Activated CD4-positive, alpha-beta T cell treated with anti-CD3 and anti-CD28 coated beads, Interleukin-2, amount 50 U/mL, for 4 hours (primary cell): ENCODE results near the gene FAT4.

Experiments used
- DNase-seq, 2 experiments: peaks; one replicate each; pipeline ENCODE4 v3.0.0-alpha.2; 2020

Gene FAT4, protein sequence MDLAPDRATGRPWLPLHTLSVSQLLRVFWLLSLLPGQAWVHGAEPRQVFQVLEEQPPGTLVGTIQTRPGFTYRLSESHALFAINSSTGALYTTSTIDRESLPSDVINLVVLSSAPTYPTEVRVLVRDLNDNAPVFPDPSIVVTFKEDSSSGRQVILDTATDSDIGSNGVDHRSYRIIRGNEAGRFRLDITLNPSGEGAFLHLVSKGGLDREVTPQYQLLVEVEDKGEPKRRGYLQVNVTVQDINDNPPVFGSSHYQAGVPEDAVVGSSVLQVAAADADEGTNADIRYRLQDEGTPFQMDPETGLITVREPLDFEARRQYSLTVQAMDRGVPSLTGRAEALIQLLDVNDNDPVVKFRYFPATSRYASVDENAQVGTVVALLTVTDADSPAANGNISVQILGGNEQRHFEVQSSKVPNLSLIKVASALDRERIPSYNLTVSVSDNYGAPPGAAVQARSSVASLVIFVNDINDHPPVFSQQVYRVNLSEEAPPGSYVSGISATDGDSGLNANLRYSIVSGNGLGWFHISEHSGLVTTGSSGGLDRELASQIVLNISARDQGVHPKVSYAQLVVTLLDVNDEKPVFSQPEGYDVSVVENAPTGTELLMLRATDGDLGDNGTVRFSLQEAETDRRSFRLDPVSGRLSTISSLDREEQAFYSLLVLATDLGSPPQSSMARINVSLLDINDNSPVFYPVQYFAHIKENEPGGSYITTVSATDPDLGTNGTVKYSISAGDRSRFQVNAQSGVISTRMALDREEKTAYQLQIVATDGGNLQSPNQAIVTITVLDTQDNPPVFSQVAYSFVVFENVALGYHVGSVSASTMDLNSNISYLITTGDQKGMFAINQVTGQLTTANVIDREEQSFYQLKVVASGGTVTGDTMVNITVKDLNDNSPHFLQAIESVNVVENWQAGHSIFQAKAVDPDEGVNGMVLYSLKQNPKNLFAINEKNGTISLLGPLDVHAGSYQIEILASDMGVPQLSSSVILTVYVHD (N-terminal part only)

DNA sequence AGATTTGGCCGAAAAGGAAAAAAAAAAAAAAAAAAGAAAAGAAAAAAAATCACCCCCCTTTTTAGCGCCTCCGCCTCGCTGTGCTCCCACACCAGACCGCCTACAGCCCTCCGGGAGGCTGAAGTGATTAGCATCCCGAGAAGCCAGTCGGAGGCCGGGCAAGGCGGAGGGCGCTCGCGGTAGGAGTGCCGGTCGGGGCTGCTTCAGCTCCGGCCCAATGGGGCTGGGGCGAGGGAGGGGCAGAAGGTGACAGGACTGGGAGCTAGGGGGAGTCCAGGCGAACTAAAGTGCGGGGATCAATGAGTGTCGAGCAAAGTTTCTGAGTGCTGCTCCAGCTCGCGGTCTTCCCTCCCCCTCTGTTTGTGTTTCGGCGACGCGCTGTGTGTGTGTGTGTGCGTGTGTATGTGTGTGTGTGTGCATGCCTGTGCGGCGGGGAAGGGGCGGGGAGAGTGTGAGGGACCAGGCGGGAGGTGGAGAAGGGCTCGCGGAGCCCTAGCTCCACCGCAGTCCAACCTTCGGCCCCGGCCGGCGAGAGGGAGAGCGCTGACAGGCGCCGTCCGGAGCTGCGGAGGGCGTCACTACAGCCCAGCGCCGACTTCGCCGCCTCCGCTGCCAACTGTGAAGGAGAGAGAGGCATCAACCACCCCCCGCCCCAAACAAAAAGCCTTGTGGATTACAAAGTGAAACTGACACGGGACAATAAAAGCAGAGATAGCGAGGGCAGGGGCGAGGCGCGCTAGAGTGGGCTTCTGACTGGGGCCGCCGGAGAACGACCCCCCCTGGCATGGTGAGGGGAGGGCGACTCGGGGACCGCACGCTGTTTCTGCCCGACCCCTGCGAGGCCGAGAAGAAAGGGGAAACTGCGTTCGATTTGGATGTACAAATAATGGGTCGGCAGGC is at the start of gene FAT4:
Gene FAT4, plus strand, starts transcription at position 280 of the 900 bp plus-strand sequence. CDS start 1,457 bp downstream, outside the sequence.
- DNase-seq = no peak

DNA sequence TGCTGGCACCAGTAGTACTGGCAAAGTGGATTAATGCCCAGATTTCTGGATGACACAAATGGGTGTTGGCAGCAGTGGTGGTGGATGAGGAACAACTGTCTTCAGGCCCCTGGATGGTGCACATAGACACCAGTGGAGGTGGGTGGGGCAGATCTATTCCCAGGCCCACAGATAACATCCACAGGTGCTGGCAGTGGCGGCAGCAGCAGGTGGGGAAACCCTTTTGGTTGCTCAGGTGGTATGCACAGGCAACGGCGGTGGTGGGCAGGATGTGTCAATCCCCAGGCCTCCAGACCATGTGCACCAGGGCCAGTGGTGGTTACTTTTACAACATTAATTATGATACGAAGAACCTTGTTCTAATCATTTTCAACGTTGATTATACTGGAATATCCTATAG is 48.9 kb upstream of the FAT4 start:
- no peak for DNase-seq

DNA sequence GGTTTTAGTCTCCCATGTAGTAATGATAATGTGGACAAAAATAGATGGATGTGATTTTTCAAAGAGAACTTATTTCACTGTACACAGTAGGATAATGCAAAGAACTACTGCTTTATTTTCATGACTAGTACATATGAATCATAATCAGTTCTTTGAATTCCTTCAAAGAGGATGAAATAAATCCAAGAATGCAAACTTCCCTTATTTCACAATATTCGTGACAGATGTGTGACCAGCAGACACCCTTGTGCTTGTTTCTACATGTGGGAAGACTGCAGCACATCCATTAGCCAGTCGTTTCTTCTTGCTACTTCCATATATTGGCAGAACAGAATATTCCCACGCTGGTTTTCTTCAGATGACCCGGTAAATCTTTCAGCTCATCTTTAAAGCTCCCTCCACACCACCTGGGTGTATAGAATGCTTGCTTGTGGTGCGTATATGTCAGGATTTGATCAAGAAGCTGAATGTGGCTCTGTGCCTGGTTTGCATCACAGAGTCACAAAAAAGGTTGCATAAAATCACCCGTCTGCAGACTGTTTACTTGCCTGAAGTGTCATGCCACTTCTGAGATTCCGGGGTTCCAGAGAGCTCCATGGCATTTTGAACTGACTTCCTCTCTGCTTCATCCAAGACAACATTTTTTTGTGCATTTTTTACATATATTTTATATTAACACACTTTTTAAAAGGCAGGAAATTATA is 47.7 kb upstream of the FAT4 start:
- DNase-seq = no peak

DNA sequence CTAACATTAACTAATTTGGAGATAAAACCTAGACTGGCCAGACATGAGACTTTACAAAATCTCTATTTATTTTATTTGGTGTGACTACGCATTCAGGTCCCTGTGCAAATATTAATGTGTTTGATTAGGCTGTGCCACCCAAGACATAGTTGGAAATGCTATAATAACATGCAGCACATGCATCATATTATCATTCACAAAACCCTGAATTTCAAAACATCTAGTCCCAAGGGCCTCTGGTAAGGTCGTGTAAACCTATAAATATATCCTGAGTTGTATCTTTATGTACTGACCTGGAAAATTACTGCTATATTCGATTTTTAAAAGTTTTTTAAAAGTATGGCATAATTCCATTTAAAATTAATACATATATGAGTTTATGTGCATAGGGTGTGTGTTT is 47.1 kb upstream of the FAT4 start:
- no peak for DNase-seq

DNA sequence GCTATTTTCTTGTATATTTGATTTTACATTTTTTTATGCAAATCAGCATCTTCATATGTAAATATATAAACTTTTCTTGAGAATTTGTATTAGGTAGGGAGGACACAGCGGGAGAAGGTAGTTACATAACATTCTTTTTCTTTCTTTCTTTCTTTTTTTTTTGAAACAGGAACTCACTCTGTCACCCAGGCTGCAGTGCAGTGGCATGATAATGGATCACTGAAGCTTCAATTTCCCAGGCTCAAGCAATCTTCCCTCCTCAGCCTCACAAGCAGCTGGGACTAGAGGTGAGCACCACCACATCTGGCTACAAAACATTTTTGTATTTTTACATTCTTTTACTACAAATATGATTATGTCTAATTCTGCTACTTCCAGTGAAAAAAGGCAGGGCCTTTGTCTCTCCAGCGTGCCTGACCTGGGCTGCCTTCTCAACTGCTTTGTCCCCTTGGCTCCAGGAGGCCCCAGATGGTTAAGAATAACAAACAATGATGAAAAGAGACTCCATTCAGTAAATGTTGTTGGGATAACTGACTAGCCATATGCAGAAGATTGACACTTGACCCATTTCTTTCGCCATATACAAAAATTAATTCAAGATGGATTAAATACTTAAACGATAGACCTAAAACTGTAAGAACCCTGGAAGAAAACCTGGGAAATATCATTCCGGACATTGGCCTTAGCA is 46.5 kb upstream of the FAT4 start:
- no peak for DNase-seq

DNA sequence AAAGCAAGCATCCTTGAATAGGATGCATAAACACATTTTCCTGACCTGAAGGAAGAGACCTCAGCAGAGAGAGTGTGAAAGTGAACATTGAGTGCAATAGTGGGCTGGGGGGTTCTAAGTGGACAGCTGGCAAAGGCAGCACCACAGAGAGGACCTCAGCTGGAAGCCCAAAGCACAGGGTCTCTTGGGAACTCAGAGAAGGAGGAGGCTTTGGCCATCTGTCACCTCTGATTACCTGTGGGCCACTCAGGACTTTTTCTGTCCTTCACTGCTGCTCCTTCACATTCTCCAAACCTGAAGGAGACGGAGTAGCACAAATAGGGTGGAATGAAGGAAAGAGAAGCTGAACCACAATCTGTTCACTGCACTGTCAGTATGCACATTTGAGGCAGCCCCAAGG is 37.9 kb upstream of the FAT4 start:
- DNase-seq = no peak

DNA sequence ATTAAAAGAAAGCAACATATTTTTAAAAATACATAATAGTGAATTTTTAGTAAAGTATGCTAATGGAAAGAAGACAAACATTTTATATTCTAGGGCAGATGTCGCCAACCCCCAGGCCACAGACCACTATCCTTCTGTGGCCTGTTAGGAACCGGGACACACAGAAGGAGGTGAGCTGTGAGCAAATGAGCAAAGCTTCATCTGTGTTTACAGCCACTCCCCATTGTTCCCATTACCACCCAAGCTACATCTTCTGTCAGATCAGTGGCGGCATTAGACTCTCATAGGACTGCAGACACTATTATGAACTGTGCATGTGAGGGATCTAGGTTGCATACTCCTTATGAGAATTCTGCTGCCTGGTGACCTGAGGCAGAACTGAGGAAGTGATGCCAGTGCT is 37.0 kb upstream of the FAT4 start:
- DNase-seq = no peak

DNA sequence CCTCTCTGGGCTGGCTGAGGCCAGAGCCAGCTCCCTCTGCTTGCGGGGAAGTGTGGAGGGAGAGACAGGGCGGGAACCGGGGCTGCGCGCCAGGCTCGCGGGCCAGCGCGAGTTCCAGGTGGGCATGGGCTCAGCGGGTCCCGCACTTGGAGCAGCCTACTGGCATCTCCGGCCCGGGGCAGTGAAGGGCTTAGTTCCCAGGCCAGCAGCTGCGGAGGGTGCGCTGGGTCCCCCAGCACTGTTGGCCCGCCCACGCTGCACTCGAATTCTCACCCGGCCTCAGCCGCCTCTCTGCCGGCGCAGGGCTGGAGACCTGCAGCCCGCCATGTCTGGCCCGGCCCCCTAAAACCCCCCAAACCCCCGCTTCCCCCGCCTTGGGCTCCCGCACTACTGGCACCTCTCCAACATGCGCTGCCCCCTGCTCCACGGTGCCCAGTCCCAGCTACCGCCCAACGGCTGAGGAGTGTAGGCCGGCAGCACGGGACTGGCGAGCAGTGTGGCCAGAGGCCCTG is 33.8 kb upstream of the FAT4 start:
- DNase-seq = no peak

DNA sequence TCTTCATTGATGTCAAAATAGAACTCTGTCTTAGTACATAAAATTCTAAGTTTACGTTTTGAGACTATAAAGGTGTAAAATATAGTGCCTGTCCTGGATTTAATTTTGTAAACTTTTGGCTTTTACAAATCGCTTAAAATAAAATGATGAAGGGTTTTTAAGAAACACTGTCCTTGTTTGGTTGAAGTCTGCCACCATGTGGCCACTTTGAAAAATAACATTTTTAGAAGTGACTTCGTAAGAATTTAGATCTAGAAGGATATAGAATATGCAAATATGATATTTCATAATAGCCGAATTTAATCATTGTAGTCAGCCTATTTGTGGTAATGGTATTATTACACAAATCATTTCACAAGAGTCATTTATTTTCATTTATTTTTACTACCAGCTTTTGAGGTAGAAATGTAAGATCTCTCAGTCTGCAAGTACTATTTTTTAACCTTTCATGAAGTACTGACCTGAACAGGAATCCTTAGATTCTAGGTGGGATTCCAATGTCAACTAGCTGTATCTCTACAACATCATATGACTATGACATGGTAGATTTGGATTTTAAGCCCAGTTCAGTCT is 31.0 kb upstream of the FAT4 start:
- DNase-seq = no peak

DNA sequence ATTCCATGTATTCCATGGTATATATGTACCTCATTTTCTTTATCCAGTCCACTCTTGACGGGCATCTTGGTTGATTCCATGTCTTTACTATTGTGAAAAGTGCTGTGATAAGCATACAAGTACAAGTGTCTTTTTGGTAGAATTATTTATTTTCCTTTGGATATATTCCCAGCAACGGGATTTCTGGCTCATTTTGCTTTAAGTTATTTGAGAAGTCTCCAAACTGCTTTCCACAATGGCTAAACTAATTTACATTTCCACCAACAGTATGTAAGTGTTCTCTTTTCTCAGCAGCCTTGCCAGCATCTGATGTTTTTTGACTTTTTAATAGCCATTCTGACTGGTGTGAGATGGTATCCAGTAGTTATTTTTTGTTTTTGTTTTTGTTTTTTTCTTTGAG is 17.6 kb upstream of the FAT4 start:
- DNase-seq = no peak

DNA sequence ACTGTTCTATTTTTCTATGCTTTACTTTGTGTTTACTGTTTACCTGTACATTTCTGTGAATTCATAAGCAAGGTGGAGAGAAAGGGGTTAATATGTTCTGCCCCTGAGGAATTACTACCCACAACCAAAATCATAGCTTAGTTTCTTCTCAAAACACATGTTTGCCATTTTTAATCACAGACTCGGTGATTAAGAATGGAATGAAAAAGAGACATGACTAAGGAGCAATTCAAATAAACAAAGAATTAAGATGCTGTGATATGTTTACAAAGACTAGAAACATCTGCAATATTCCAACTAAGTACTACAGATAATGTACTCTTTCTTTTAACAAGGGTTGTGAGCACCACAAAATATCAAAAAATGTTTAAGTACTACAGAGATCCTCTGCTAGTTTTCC is 11.7 kb upstream of the FAT4 start:
- no peak for DNase-seq

DNA sequence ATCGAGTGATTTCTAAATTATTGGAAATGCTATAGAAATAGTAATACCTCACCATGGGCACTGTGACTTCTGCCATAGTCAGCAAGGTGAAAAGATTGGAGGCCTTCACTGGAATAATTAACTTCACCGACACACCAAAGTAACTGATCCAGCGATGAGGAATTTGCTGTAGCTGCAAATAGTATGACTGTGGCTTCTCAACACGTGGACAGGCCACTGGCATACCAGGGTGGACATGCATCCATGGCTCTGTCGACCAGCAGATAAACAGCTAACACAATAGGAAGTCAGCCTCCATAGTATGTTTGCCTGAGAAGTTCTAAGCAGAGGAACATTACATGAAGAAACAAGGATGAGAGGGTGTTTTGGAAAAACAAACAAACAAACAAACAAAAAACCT is 10.9 kb upstream of the FAT4 start:
- DNase-seq = no peak

DNA sequence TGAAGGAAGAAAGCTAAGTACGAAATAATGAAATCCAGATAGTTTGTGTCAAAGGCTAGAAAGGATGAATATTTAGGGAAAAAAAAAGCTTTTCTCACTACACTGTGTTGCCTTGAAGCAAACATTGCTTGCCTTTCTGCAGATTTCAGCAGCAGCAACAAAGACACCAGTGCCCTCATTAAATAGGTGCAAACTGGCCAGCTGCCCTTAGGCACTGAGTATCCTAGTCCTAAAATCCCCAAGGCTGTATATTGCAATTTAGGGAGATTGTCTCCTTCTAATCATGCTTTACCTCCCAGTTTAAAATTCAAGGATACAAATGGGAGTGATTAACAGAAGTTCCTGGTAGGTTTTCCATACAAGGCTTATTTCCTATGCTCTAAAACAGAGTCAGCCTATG is 8.6 kb upstream of the FAT4 start:
- no peak for DNase-seq

DNA sequence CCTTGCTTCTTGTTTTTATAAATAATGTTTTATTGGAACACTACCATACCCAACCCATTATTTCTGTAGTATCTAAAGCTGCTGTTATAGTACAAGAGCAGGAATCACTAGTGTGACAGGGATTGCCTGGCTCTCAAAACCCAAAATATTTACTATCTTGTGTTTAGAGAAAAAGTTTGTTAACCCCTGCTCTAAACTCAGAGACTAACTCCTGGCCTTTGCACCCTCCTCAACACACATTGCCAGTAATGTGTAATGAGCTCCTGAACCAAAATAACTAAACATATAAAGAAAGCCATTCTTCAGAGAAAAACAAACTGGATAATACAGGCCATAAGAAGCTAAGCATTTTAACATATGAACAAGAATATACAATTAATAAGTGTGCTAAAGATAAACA is 8.2 kb upstream of the FAT4 start:
- no peak for DNase-seq

DNA sequence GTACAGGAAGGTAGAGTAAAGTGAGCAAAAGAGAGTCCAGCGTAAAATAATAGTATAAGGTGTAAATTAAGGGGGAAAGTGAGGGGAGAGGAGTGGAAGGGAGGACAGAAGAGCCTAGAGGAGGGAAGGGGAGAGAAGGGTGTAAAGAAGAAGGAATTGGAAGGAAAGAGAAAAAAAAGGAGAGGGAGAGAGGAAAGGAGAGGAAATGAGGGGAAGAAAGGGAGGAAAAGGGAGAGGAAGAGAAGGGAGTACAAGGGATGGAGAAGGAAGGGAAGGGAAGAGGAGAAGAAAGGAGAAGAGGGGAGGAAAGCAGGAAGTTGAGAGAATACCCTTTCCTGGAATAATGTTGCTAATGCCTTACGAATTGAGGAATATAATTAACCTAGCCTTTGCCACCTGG is 3.3 kb upstream of the FAT4 start:
- no peak for DNase-seq

DNA sequence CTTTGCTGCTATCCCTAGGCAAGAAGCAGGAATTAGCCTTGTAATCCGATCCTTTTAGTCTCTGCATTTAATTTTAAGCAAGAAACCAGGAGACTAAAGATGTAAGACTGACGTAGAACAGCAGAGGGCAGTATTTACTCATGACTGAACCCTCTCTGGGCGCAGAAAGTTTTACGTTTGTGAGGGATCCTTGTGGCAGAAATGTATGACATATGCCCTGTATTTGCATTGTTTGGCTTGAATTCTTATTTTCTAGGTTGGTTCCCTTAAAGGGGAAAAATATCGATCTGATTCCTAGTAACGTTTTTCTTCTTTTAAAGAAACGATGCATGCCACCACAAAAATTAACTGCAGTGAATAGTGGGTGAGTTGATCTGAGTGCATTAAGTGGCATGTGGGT is 1.3 kb upstream of the FAT4 start:
- no peak for DNase-seq

DNA sequence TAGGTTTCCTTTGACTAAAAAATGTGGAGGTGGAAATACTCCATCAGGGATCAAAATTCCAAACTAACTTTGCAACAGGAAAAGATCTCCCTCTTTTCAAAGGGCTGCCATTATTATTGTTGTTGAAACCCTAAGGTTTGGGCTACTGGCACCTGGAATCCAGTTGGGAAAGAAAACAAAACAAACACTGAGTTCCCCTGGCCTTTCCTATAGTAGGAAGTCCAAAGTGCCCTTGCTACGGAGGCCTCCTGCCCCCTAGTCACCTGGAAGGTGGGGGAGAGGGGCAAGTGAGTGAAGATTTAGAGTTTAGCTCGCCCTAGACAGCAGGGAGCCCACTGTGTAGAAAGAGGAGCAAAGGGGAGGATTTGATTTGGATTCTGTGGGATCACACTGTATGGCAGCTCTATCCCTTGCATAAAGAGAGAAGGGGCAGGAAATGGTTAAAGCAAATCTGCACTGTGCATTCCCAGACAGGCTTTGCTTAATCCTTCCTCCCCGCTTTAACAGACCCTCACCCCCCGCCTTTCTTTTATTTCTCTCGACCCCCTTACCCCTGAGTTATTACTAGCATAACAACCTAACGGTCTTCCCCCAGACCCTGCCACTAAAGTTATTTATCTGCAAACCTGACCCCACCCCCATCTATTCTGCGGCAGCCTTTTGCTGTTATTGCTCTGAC is 627 bp upstream of the FAT4 start:
- no peak for DNase-seq

DNA sequence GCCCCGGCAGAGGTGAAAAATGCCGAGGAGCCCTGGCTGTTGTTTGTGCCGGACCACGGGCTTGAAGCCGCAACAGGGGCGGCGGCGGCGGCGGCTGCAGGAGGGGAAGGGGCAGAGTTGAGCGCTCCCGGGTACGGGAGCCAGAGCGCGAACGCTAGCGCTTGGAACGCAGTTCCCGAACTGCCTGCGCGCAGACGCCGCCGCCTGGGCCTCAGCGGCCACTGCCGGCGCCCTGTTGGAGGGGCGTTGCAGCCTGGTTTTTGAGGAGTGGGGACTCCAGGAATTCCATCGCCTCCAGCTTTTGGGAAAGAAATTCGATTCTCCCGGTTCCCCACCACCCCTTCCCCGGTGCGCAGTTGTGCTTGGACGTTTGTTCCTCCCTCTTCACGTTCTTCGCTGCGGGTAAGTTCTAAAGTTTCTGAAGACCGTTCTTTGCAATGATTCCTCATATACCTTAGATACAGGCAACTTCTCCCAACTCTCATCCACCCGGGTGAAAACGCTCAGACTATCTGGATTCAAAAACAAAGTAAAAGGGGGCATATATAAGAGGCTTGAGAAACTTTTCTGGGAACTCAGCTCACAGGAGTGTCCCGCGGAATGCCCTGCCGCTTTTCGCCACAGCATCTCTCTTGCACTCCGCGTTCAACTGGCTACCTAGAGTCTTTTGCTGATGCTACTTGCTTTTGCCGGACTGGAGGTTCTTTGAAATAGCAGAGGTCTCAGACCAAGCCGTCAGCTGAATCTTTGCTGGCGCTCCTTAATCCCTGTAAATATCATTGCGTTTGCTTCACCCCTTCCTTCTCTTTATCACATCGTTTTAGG is 1.0 kb downstream of the FAT4 start:
- DNase-seq = no peak

DNA sequence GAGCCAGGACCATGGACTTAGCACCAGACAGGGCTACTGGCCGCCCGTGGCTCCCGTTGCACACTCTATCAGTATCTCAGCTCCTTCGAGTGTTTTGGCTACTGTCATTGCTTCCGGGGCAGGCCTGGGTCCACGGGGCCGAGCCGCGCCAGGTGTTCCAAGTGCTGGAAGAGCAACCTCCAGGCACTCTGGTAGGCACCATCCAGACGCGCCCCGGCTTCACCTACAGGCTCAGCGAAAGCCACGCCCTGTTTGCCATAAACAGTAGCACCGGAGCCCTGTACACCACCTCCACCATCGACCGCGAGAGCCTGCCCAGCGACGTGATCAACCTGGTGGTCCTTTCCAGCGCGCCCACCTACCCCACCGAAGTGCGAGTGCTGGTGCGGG is 1.6 kb downstream of the FAT4 start:
- DNase-seq = no peak
